BE2C (cell line): ENCODE data around the gene LDLRAD4.

ENCODE experiments used
- DNase-seq: peaks from one replicate; pipeline ENCODE4 v3.0.0-alpha.2; 2020
- H3K27me3 ChIP-seq: fragments of 250-450 bp; sonication (Bioruptor Pico); 2 replicates; pipeline ENCODE4 v1.5.1; 2020; ENCODE audit warnings: mild to moderate bottlenecking
- H3K36me3 ChIP-seq: fragments of 250-450 bp; sonication (Bioruptor Pico); 2 replicates; pipeline ENCODE4 v1.5.1; 2020; ENCODE audit warnings: mild to moderate bottlenecking
- H3K4me1 ChIP-seq: fragments of 250-450 bp; sonication (Bioruptor Pico); 2 replicates; pipeline ENCODE4 v1.5.1; 2020
- H3K4me3 ChIP-seq: 2 replicates; pipeline ENCODE4 v1.5.1; 2011; ENCODE audit warnings: low read depth, low read length
- H3K9me3 ChIP-seq: fragments of 250-450 bp; sonication (Bioruptor Pico); 2 replicates; pipeline ENCODE4 v1.5.1; 2020
- CTCF ChIP-seq: IDR thresholded peaks from 2 replicates; pipeline ENCODE4 v1.5.1; 2012; ENCODE audit warnings: mild to moderate bottlenecking, low read depth, low read length

The LDLRAD4 gene

GRCh38 chr18:13522861-13523660, 304.5 kb downstream of the LDLRAD4 start:
- H3K27me3 ChIP-seq = no peaks in the 10 kb centered on the region
- no peak for TF ChIP-seq CTCF
- H3K4me3 ChIP-seq = no peak overlapping the region
- H3K4me1 ChIP-seq = no peaks in the 10 kb centered on the region
- no peaks in the 10 kb centered on the region for H3K36me3 ChIP-seq
- DNase-seq = no peak
- no peaks in the 10 kb centered on the region for H3K9me3 ChIP-seq

- DNase-seq = no peak
These were observed 305.5 kb downstream of the LDLRAD4 start for GRCh38 chr18:13524054-13524453.

GRCh38 chr18:13524811-13525210, 306.3 kb downstream of the LDLRAD4 start:
- H3K36me3 ChIP-seq = no peaks in the 10 kb centered on the region
- no peak for TF ChIP-seq CTCF
- no peaks in the 10 kb centered on the region for H3K9me3 ChIP-seq
- H3K27me3 ChIP-seq = no peaks in the 10 kb centered on the region
- DNase-seq = no peak
- no peak overlapping the region for H3K4me3 ChIP-seq
- H3K4me1 ChIP-seq = no peaks in the 10 kb centered on the region

More at GRCh38 chr18:13524054-13524453, 305.5 kb downstream of the LDLRAD4 start:
- no peak for TF ChIP-seq CTCF
- H3K36me3 ChIP-seq = no peaks in the 10 kb centered on the region
- no peaks in the 10 kb centered on the region for H3K27me3 ChIP-seq
- H3K9me3 ChIP-seq = no peaks in the 10 kb centered on the region
- H3K4me3 ChIP-seq = no peak overlapping the region
- H3K4me1 ChIP-seq = no peaks in the 10 kb centered on the region

- DNase-seq = no peak
- Histone ChIP-seq H3K4me1 (no peaks in the 10 kb centered on the region), H3K27me3 (no peaks in the 10 kb centered on the region), H3K36me3 (no peaks in the 10 kb centered on the region), H3K4me3 (no peak overlapping the region), H3K9me3 (no peaks in the 10 kb centered on the region)
- TF ChIP-seq CTCF = no peak
These were observed 306.9 kb downstream of the LDLRAD4 start for GRCh38 chr18:13525381-13526029.

GRCh38 chr18:13526519-13526918, 308.0 kb downstream of the LDLRAD4 start:
- no peak for DNase-seq
- no peaks in the 10 kb centered on the region for H3K4me1 ChIP-seq
- H3K4me3 ChIP-seq = no peak overlapping the region
- no peaks in the 10 kb centered on the region for H3K9me3 ChIP-seq
- TF ChIP-seq CTCF = no peak
- no peaks in the 10 kb centered on the region for H3K27me3 ChIP-seq
- H3K36me3 ChIP-seq = no peaks in the 10 kb centered on the region

- H3K36me3 ChIP-seq = no peaks in the 10 kb centered on the region
- H3K27me3 ChIP-seq = no peaks in the 10 kb centered on the region
- TF ChIP-seq CTCF = no peak
- no peak for DNase-seq
- no peaks in the 10 kb centered on the region for H3K9me3 ChIP-seq
- H3K4me3 ChIP-seq = no peak overlapping the region
- H3K4me1 ChIP-seq = no peaks in the 10 kb centered on the region
These were observed 308.7 kb downstream of the LDLRAD4 start for GRCh38 chr18:13527256-13527655.
